AG10803 (cell line): ENCODE data around the gene B4GALT6.

Experiments used
- DNase-seq: peaks from one replicate; pipeline ENCODE4 v3.0.0; 2010; ENCODE audit warnings: low read depth
- H3K4me3 ChIP-seq: 2 replicates; pipeline ENCODE4 v1.5.1; 2011; ENCODE audit warnings: mild to moderate bottlenecking, low read length, control low read depth
- TF ChIP-seq, protein P1 (sequence below): conservative IDR thresholded peaks from 2 replicates; pipeline ENCODE4 v1.5.1; 2011; ENCODE audit warnings: mild to moderate bottlenecking, low read length, control low read depth, inconsistent platforms

The B4GALT6 gene

DNA sequence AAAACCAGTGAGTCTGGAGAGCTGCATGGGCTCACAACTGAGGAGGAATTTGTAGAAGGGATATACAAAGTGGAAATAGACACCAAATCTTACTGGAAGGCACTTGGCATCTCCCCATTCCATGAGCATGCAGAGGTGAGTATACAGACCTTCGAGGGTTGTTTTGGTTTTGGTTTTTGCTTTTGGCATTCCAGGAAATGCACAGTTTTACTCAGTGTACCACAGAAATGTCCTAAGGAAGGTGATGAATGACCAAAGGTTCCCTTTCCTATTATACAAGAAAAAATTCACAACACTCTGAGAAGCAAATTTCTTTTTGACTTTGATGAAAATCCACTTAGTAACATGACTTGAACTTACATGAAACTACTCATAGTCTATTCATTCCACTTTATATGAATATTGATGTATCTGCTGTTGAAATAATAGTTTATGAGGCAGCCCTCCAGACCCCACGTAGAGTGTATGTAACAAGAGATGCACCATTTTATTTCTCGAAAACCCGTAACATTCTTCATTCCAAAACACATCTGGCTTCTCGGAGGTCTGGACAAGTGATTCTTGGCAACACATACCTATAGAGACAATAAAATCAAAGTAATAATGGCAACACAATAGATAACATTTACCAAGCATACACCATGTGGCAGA, 89.1 kb downstream of the B4GALT6 start:
- H3K4me3 ChIP-seq = no peak overlapping the region
- TF ChIP-seq, protein P1, sequence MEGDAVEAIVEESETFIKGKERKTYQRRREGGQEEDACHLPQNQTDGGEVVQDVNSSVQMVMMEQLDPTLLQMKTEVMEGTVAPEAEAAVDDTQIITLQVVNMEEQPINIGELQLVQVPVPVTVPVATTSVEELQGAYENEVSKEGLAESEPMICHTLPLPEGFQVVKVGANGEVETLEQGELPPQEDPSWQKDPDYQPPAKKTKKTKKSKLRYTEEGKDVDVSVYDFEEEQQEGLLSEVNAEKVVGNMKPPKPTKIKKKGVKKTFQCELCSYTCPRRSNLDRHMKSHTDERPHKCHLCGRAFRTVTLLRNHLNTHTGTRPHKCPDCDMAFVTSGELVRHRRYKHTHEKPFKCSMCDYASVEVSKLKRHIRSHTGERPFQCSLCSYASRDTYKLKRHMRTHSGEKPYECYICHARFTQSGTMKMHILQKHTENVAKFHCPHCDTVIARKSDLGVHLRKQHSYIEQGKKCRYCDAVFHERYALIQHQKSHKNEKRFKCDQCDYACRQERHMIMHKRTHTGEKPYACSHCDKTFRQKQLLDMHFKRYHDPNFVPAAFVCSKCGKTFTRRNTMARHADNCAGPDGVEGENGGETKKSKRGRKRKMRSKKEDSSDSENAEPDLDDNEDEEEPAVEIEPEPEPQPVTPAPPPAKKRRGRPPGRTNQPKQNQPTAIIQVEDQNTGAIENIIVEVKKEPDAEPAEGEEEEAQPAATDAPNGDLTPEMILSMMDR = no peak

DNA sequence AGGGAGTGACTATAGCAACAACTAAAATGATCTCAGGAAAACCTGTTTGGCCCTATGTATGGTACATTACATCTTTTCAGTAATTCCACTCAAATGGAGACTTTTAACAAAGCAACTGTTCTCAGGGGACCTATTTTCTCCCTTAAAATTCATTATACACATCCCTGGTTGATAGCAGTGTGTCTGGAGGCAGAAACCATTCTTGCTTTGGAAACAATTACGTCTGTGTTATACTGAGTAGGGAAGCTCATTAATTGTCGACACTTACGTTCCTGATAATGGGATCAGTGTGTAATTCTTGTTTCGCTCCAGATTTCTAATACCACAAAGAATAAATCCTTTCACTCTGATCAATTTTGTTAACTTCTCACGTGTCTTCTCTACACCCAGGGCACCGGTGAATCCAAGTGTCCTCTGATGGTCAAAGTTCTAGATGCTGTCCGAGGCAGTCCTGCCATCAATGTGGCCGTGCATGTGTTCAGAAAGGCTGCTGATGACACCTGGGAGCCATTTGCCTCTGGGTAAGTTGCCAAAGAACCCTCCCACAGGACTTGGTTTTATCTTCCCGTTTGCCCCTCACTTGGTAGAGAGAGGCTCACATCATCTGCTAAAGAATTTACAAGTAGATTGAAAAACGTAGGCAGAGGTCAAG, 91.7 kb downstream of the B4GALT6 start:
- TF ChIP-seq, protein P1 = no peak
- DNase-seq = no peak
- H3K4me3 ChIP-seq = no peak overlapping the region

More for the DNA sequence above, 89.1 kb downstream of the B4GALT6 start:
- DNase-seq = peak; percentile 11

DNA sequence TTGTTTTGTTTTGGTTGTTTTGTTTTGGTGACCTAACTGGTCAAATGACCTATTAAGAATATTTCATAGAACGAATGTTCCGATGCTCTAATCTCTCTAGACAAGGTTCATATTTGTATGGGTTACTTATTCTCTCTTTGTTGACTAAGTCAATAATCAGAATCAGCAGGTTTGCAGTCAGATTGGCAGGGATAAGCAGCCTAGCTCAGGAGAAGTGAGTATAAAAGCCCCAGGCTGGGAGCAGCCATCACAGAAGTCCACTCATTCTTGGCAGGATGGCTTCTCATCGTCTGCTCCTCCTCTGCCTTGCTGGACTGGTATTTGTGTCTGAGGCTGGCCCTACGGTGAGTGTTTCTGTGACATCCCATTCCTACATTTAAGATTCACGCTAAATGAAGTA, 92.8 kb downstream of the B4GALT6 start, which contains the start of gene TTR:
Gene TTR (plus strand): TSS at position 250 of the 400 bp plus-strand sequence. CDS start 26 bp downstream, at position 276.
- no peak for DNase-seq
- H3K4me3 ChIP-seq = no peak within 1 kb of the TSS
- TF ChIP-seq, protein P1 = no peak

DNA sequence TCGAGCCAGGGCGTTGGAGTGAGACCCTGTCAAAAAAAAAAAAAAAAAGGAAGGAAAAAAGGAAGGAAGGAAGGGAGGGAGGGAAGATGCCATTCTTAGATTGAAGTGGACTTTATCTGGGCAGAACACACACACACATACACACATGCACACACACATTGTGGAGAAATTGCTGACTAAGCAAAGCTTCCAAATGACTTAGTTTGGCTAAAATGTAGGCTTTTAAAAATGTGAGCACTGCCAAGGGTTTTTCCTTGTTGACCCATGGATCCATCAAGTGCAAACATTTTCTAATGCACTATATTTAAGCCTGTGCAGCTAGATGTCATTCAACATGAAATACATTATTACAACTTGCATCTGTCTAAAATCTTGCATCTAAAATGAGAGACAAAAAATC, 93.3 kb downstream of the B4GALT6 start:
- H3K4me3 ChIP-seq = no peak overlapping the region
- no peak for DNase-seq
- TF ChIP-seq, protein P1 = no peak

DNA sequence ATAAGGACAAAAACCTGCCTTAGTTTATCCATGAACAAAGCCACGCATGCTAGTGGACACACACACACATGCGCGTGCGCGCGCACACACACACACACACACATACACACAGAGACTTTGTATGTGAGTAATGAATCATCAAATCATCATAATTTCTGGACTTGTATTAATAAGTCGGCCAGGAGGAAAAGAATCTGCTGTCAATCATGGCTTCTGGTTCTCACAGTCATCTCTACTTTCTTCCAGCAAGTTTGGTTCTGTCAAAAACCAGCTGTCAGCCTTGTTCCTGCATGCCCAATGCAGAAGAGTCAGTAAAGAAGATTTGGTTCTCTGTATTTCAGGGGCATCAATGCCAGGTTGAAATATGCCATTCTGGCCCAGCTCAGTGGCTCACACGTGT, 93.8 kb downstream of the B4GALT6 start:
- DNase-seq = no peak
- TF ChIP-seq, protein P1 = no peak
- H3K4me3 ChIP-seq = no peak overlapping the region

DNA sequence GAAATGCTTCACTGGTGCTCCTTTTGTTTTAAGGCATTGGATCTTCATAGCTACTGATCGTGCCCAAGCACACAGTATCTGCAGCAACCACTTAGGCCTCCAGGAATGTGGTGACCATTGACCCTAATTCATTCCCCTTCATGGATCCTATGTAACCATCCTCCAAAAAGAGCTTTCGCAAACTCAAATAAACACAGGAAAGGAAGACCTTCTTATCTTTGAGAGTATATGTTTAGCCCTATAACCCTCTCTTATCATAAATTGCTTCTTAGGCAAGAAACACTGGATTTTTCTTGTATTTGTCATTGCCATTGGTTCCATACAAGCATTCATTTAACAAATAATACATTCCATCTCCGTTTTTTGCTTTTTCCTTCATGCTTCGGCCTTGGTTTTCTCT, 96.9 kb downstream of the B4GALT6 start:
- no peak overlapping the region for H3K4me3 ChIP-seq
- TF ChIP-seq, protein P1 = no peak
- no peak for DNase-seq

DNA sequence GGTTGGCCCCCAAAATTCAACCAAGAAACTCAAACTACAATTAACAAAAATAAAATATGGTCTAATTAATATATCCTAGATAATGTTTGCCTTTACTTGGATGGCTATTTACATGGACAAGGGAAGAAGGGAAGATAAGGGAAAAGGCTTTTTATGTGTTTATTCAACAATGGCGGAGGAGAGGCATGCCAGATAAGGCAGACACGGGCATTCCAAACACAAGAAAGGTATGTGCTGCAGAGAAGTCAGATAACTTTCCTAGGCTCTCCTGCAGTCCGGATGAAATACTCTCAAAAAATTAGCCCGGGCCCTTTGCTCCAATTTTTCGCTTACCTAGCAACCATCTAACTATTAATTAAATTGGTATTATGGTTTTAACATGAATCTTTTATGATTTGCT, 97.8 kb downstream of the B4GALT6 start:
- H3K4me3 ChIP-seq = no peak overlapping the region
- DNase-seq = no peak
- TF ChIP-seq, protein P1 = no peak
